ENCODE results near the gene TBRG1. TPM values are rescaled to one million over a fixed set of nuclear protein-coding genes. Genes with fewer than 3 reads are reported as not detected.

The TBRG1 gene
- polyA plus RNA-seq, 1 donor = 45.3 TPM

DNA sequence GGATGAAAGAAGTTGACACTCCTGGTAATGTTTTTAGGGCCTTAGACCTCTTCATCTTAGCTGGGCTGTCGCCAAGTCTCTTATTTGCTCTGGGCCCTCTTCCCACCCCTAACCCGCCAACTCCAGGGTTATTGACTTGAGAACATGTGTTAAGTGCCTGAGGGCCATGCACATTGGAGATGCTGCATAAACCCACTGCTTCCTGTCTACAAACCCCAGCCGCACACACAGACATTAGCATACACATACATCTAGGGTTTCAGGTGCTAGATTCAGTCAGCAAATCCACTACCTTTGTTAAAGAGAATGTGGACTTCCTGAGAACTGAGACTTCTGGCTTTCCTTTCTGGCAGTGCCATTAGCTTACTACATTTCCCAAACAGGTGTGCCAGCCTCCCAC is 10.6 kb upstream of the TBRG1 start:
- no peak for DNase-seq

DNA sequence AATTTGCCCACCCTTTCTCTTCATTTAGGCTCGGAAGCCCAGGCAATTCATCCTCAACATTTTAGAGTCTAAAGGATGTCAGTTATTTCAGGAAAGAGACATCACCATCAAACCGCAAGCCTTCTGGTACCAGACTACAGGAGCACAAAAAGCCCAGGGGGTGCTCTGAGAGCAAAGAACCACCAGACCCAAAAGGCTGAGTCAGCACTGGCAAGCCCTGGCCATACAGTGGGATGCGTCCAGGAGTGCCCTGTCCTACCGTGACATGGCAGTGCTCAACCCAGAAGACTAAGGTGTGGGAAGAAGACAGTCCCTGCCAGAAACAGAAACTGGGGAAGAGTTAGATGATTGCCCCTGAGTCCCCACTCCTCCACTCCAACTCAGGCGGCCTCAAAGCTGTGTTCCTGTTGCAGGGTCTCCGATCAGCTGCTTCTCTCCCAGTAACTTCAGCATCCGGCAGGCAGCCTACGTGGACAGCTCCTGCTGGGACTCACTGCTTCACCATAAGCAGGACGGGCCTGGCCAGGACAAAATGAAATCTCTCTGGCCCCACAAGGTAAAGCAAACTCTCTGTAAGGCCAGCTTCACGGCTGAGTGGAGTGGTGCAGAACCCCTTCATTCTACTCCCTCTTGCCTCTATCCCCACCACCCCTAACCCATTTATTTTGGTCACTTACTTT is 10.0 kb upstream of the TBRG1 start:
- no CpG with 5 or more reads among the region's 10 CpGs for WGBS (ENCODE audit: insufficient coverage, low lambda C conversion rate)
- Histone ChIP-seq H3K36me3 (ENCODE audit: control insufficient read depth, insufficient read depth, low read length) (no peaks in the 10 kb centered on the region), H3K4me1 (ENCODE audit: control insufficient read depth, insufficient read depth, low read length) (no peaks in the 10 kb centered on the region), H3K27me3 (ENCODE audit: control insufficient read depth, insufficient read depth, low read length) (peaks cover 12% of the 10 kb centered on the region), H3K4me3 (ENCODE audit: low read length) (no peak overlapping the region), H3K27ac (ENCODE audit: low read length) (no peak overlapping the region), H3K9me3 (ENCODE audit: control insufficient read depth, low read depth, low read length) (no peaks in the 10 kb centered on the region)
- no peak for DNase-seq

More for the DNA sequence above, 10.6 kb upstream of the TBRG1 start:
- Histone ChIP-seq H3K36me3 (ENCODE audit: control insufficient read depth, insufficient read depth, low read length) (no peaks in the 10 kb centered on the region), H3K27ac (ENCODE audit: low read length) (no peak overlapping the region), H3K9me3 (ENCODE audit: control insufficient read depth, low read depth, low read length) (no peaks in the 10 kb centered on the region), H3K4me1 (ENCODE audit: control insufficient read depth, insufficient read depth, low read length) (no peaks in the 10 kb centered on the region), H3K4me3 (ENCODE audit: low read length) (no peak overlapping the region), H3K27me3 (ENCODE audit: control insufficient read depth, insufficient read depth, low read length) (peaks cover 10% of the 10 kb centered on the region)
- WGBS (ENCODE audit: insufficient coverage, low lambda C conversion rate) = no CpG with 5 or more reads among the region's 3 CpGs

DNA sequence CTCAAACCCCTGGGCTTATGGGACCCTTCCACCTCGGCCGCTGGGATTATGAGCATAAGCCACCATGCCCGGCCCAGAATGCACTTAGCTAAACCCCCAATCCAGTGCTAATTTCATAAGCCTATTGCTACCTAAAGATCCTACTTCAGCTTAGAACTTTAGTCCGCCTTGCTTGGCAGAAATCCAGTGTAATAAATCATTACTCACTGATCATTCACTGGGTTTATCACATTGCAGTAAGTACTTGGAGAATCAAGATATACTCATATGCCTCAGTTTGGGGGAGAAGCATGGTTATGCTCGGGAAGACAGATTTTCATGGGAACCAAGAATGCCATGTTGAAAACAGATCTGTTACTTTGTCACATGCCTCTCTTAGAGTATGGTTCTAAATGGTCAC is 3.8 kb upstream of the TBRG1 start:
- no peaks in the 10 kb centered on the region for H3K36me3 ChIP-seq (ENCODE audit: control insufficient read depth, insufficient read depth, low read length)

GRCh38 chr11:124623861-124624525 is 1.3 kb downstream of the TBRG1 start:
- peaks cover 31% of the 10 kb centered on the region for H3K36me3 ChIP-seq (ENCODE audit: control insufficient read depth, insufficient read depth, low read length)
- WGBS (ENCODE audit: insufficient coverage, low lambda C conversion rate) = 83% methylated on average over 2 of the region's 4 CpGs
- H3K27me3 ChIP-seq (ENCODE audit: control insufficient read depth, insufficient read depth, low read length) = no peaks in the 10 kb centered on the region
- H3K4me3 ChIP-seq (ENCODE audit: low read length) = peak overlapping the region; percentile 91
- no peaks in the 10 kb centered on the region for H3K9me3 ChIP-seq (ENCODE audit: control insufficient read depth, low read depth, low read length)
- H3K27ac ChIP-seq (ENCODE audit: low read length) = no peak overlapping the region
- H3K4me1 ChIP-seq (ENCODE audit: control insufficient read depth, insufficient read depth, low read length) = peaks cover 5% of the 10 kb centered on the region
- no peak for DNase-seq

More for the DNA sequence above, 3.8 kb upstream of the TBRG1 start:
- DNase-seq = peak in 1 of 2 donors; percentile 30
- H3K4me3 ChIP-seq (ENCODE audit: low read length) = no peak overlapping the region
- H3K27ac ChIP-seq (ENCODE audit: low read length) = no peak overlapping the region
- H3K9me3 ChIP-seq (ENCODE audit: control insufficient read depth, low read depth, low read length) = no peaks in the 10 kb centered on the region
- WGBS (ENCODE audit: insufficient coverage, low lambda C conversion rate) = 100% methylated on average over 1 of the region's 5 CpGs
- peaks cover 5% of the 10 kb centered on the region for H3K4me1 ChIP-seq (ENCODE audit: control insufficient read depth, insufficient read depth, low read length)
- H3K27me3 ChIP-seq (ENCODE audit: control insufficient read depth, insufficient read depth, low read length) = peaks cover 6% of the 10 kb centered on the region

DNA sequence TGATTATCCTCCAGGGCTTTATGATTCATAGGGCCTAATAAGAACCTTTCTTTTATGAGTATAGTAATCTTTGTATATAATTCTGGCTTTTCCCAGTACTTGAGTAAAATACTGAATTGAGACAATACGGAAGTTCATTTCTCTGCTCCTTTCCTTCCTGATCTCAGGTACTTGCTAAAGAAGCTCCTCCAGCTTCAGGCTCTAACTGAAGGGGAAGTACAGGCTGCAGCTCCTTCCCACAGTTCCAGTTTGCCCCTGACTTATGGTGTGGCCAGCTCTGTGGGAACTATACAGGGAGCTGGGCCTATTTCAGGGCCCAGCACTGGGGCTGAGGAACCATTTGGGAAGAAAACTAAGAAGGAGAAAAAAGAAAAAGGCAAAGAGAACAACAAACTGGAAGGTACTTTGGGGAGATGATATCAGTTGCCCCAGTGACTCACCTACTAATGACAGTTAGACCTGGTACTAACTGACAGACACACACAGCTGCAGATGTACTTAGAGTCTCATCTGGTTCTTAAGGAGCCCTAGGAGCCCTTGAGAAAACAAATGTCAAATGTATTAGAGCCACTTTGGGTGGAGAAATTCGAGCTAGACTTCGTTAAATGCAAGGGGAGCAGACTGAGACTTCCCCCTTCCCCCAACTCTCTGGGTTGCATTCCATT is 3.0 kb downstream of the TBRG1 start:
- peaks cover 5% of the 10 kb centered on the region for H3K4me1 ChIP-seq (ENCODE audit: control insufficient read depth, insufficient read depth, low read length)
- no peak overlapping the region for H3K27ac ChIP-seq (ENCODE audit: low read length)
- no peak overlapping the region for H3K4me3 ChIP-seq (ENCODE audit: low read length)
- no peak for DNase-seq
- WGBS (ENCODE audit: insufficient coverage, low lambda C conversion rate) = no CpG with 5 or more reads among the region's 3 CpGs
- H3K36me3 ChIP-seq (ENCODE audit: control insufficient read depth, insufficient read depth, low read length) = peaks cover 39% of the 10 kb centered on the region
- H3K27me3 ChIP-seq (ENCODE audit: control insufficient read depth, insufficient read depth, low read length) = no peaks in the 10 kb centered on the region
- no peaks in the 10 kb centered on the region for H3K9me3 ChIP-seq (ENCODE audit: control insufficient read depth, low read depth, low read length)

GRCh38 chr11:124627546-124627945 is 4.9 kb downstream of the TBRG1 start:
- no peak for DNase-seq
- peaks cover 57% of the 10 kb centered on the region for H3K36me3 ChIP-seq (ENCODE audit: control insufficient read depth, insufficient read depth, low read length)

GRCh38 chr11:124629961-124630360 is 7.3 kb downstream of the TBRG1 start:
- DNase-seq = no peak
- Histone ChIP-seq H3K36me3 (ENCODE audit: control insufficient read depth, insufficient read depth, low read length) (peaks cover 72% of the 10 kb centered on the region), H3K9me3 (ENCODE audit: control insufficient read depth, low read depth, low read length) (no peaks in the 10 kb centered on the region), H3K4me3 (ENCODE audit: low read length) (no peak overlapping the region), H3K27ac (ENCODE audit: low read length) (no peak overlapping the region), H3K4me1 (ENCODE audit: control insufficient read depth, insufficient read depth, low read length) (no peaks in the 10 kb centered on the region), H3K27me3 (ENCODE audit: control insufficient read depth, insufficient read depth, low read length) (no peaks in the 10 kb centered on the region)
- WGBS (ENCODE audit: insufficient coverage, low lambda C conversion rate) = 88% methylated on average over 2 of the region's 4 CpGs

More at GRCh38 chr11:124627546-124627945, 4.9 kb downstream of the TBRG1 start:
- H3K27me3 ChIP-seq (ENCODE audit: control insufficient read depth, insufficient read depth, low read length) = no peaks in the 10 kb centered on the region
- H3K27ac ChIP-seq (ENCODE audit: low read length) = no peak overlapping the region
- no peak overlapping the region for H3K4me3 ChIP-seq (ENCODE audit: low read length)
- no peaks in the 10 kb centered on the region for H3K9me3 ChIP-seq (ENCODE audit: control insufficient read depth, low read depth, low read length)
- WGBS (ENCODE audit: insufficient coverage, low lambda C conversion rate) = 83% methylated on average over 2 of the region's 5 CpGs
- H3K4me1 ChIP-seq (ENCODE audit: control insufficient read depth, insufficient read depth, low read length) = no peaks in the 10 kb centered on the region

DNA sequence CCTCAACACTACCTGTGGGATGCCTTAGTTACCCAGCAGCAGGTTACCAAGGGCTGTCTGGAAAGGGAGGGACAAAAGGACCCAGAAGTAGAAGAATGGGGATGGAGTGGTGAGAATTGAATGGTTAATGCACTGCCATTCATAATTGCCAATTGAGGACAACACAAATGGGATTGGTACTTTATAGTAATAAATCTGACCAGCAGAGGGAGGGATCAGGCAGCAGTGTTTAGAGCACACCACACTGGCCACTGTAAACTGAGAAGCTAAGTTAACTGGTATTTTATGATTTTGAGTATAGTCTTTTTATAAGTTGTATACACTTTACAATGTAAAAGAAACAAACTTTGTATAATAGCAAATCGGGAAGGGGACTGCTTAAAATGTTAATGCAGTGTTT is 10.7 kb downstream of the TBRG1 start:
- no peak overlapping the region for H3K4me3 ChIP-seq (ENCODE audit: low read length)
- H3K27ac ChIP-seq (ENCODE audit: low read length) = no peak overlapping the region
- DNase-seq = no peak
- H3K27me3 ChIP-seq (ENCODE audit: control insufficient read depth, insufficient read depth, low read length) = no peaks in the 10 kb centered on the region
- WGBS (ENCODE audit: insufficient coverage, low lambda C conversion rate) = no CpG with 5 or more reads among the region's 1 CpG
- H3K9me3 ChIP-seq (ENCODE audit: control insufficient read depth, low read depth, low read length) = no peaks in the 10 kb centered on the region
- H3K36me3 ChIP-seq (ENCODE audit: control insufficient read depth, insufficient read depth, low read length) = peaks cover 75% of the 10 kb centered on the region
- no peaks in the 10 kb centered on the region for H3K4me1 ChIP-seq (ENCODE audit: control insufficient read depth, insufficient read depth, low read length)

DNA sequence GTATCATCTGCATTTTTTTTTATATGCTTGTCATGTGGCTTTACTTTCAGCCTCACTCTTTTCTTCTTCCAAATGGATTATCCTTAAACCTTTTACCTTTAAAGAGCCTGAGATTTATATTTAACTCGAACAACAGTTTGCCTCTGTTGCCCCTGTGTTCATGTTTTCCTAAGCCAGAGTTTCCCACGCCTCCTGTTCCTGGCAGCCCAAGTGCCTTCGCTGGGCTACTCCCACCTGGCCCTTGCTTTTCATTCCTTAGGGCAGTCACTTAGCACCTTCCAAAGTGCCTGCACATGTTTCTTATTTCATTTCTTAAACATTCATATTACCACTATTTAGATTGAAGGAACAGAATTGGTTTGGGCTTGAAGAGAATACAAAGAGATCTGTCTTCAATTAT is 13.3 kb downstream of the TBRG1 start:
- Histone ChIP-seq H3K36me3 (ENCODE audit: control insufficient read depth, insufficient read depth, low read length) (peaks cover 71% of the 10 kb centered on the region), H3K27ac (ENCODE audit: low read length) (no peak overlapping the region), H3K27me3 (ENCODE audit: control insufficient read depth, insufficient read depth, low read length) (no peaks in the 10 kb centered on the region), H3K4me3 (ENCODE audit: low read length) (no peak overlapping the region), H3K4me1 (ENCODE audit: control insufficient read depth, insufficient read depth, low read length) (no peaks in the 10 kb centered on the region), H3K9me3 (ENCODE audit: control insufficient read depth, low read depth, low read length) (no peaks in the 10 kb centered on the region)
- DNase-seq = no peak
- WGBS (ENCODE audit: insufficient coverage, low lambda C conversion rate) = no CpG with 5 or more reads among the region's 3 CpGs

GRCh38 chr11:124638500-124638899 is 15.8 kb downstream of the TBRG1 start:
- no peak for DNase-seq
- Histone ChIP-seq H3K36me3 (ENCODE audit: control insufficient read depth, insufficient read depth, low read length) (peaks cover 46% of the 10 kb centered on the region), H3K9me3 (ENCODE audit: control insufficient read depth, low read depth, low read length) (no peaks in the 10 kb centered on the region)

More at GRCh38 chr11:124638500-124638899, 15.8 kb downstream of the TBRG1 start:
- Histone ChIP-seq H3K4me3 (ENCODE audit: low read length) (no peak overlapping the region), H3K27me3 (ENCODE audit: control insufficient read depth, insufficient read depth, low read length) (no peaks in the 10 kb centered on the region), H3K4me1 (ENCODE audit: control insufficient read depth, insufficient read depth, low read length) (no peaks in the 10 kb centered on the region), H3K27ac (ENCODE audit: low read length) (peak overlapping the region; percentile 25)
- WGBS (ENCODE audit: insufficient coverage, low lambda C conversion rate) = no CpG with 5 or more reads among the region's 3 CpGs
